Epithelial cell of proximal tubule (primary cell): Measurements from ENCODE around the gene MPDZ. TPM values are rescaled to one million over a fixed set of nuclear protein-coding genes. Genes with fewer than 3 reads are reported as not detected.

ENCODE experiments used
- DNase-seq: peaks from one replicate; pipeline ENCODE4 v3.0.0-alpha.2; 2011; ENCODE audit warnings: low read depth
- H3K4me3 ChIP-seq: 2 replicates; pipeline ENCODE4 v1.5.1; 2011; ENCODE audit warnings: low read depth, mild to moderate bottlenecking, low read length
- total RNA-seq: library from RNA; depleted of rRNA; stranded (reverse); fragments of >200 nt; gene quantifications from 2 replicates; pipeline ENCODE4 v1.2.3, GENCODE V29; 2015
- TF ChIP-seq, protein P1 (sequence below): conservative IDR thresholded peaks from 2 replicates; pipeline ENCODE4 v1.5.1; 2012; ENCODE audit warnings: low read depth, mild to moderate bottlenecking, low read length

MPDZ gene
- total RNA-seq, 1 donor from 2014 or later: 18.4 TPM

- H3K4me3 ChIP-seq: no peak overlapping the region
- TF ChIP-seq, protein P1, sequence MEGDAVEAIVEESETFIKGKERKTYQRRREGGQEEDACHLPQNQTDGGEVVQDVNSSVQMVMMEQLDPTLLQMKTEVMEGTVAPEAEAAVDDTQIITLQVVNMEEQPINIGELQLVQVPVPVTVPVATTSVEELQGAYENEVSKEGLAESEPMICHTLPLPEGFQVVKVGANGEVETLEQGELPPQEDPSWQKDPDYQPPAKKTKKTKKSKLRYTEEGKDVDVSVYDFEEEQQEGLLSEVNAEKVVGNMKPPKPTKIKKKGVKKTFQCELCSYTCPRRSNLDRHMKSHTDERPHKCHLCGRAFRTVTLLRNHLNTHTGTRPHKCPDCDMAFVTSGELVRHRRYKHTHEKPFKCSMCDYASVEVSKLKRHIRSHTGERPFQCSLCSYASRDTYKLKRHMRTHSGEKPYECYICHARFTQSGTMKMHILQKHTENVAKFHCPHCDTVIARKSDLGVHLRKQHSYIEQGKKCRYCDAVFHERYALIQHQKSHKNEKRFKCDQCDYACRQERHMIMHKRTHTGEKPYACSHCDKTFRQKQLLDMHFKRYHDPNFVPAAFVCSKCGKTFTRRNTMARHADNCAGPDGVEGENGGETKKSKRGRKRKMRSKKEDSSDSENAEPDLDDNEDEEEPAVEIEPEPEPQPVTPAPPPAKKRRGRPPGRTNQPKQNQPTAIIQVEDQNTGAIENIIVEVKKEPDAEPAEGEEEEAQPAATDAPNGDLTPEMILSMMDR: no peak
- DNase-seq: no peak
Observed at GRCh38 chr9:13160051-13160450, 119.4 kb downstream of the MPDZ start.

DNA sequence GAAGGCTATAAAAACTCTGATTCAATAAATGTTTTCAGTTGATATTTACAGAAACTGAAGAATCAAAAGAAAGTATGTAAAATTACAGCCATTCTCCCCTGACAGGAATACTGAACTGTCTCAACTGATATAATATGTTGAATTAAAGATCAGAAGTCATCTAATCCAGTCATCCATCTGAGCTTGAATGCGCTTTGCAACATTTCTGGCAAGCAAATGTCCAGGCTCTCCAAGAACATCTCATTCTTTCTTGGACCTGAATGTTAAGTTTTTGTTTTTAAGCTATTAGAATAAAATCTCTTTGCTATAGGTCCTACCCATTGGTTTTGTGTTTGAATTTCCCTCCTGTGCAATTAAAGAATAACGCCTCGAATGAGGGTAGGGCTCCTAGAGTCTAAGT is 120.5 kb downstream of the MPDZ start:
- TF ChIP-seq, protein P1: no peak
- H3K4me3 ChIP-seq: no peak overlapping the region
- no peak for DNase-seq

DNA sequence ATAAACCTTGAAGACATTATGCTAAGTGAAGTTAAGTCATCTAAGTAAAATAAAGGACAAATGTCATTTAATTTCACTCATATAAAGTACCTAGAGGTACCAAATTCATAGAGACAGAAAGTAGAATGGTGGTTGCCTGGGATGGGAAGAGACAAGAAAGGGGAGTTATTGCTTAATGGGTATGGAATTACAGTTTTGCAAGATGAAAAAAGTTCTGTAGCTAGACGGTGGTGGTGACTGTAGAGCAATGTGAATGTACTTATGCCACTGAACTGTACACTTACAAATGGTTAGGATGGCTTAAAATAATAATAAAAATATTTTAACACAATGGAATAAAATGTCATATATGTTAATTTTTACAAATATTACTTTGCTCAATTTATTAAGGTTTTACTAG is 128.0 kb downstream of the MPDZ start:
- DNase-seq: no peak
- TF ChIP-seq, protein P1: no peak
- H3K4me3 ChIP-seq: no peak overlapping the region

- no peak for DNase-seq
- TF ChIP-seq, protein P1: no peak
- no peak overlapping the region for H3K4me3 ChIP-seq
Observed at GRCh38 chr9:13149454-13149853, 130.0 kb downstream of the MPDZ start.

DNA sequence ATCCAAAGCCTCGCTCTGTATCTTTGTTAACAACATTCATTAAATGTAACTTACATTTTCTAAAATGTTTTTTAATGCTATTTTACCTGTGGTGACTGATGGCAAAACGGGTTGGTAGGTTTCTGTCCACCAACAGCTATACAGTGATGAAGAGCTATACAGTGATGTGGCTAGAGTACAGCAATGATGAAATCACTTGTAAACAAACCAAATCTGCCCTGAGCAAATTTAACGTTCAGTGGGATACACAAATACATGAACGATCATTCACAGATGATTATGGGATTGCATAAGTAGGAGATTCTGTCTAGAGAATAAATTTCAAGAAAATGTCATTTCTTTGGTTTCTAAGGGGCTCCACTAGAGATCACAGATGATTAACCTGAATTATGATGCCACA is 132.7 kb downstream of the MPDZ start:
- no peak overlapping the region for H3K4me3 ChIP-seq
- no peak for DNase-seq
- TF ChIP-seq, protein P1: no peak

DNA sequence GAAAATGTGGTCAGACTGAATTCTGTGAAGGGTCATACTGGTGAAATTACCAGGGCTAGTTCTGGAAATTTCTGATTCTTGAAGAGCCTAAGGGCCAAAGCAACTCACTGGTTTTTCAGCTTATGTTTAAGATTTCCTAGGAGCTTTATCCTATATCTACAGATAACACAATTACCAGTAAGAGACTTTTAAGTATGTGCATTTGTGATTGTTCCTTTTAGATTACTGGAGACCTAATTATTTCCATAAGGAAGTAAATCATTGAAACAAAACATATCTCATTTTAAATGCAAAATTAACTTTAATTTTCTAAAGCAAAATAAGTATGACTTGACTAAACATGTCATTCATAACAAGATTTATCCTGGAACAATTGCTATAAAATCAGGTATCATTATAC is 134.2 kb downstream of the MPDZ start:
- no peak overlapping the region for H3K4me3 ChIP-seq
- DNase-seq: no peak
- TF ChIP-seq, protein P1: no peak

DNA sequence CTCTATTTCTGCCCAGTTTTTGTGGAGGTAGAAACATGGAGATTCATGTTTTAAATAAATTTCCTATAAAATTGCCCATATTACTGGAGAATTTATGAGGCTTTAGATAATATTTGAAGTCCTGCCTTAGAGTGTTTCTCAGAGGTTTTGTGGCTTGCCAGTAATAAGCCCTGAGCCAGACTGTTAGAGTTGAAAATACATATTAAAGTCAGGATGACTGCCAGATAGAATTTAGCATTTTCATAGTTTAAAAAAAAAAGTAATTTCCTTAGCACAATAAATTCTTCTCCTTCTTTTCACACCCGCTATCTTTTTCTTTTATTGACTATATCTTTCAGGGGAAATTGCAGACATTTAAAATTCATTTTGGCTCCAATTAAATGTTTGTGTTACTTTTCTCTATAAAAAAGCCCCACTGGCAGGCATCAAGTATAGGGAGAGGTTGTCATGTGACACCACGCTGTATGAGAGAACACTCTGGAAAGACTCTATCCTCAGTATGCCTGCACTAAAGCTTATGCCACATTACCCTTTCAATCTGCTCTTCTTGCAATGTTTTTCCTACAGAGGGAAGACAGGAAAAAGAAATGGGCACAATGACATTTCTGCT is 135.2 kb downstream of the MPDZ start:
- DNase-seq: no peak
- H3K4me3 ChIP-seq: no peak overlapping the region
- TF ChIP-seq, protein P1: no peak
